Upper lobe of right lung (tissue), 1 donor: ENCODE measurements around the gene PPP1R3G. TPM values are rescaled to one million over a fixed set of nuclear protein-coding genes. Genes with fewer than 3 reads are reported as not detected.

ENCODE experiments used
- ATAC-seq: fragments of 200-7000 bp; cut with Tn5 transposase; one replicate; pipeline ENCODE4 v1.9.1; 2020; ENCODE audit warnings: mild to moderate bottlenecking, moderate library complexity
- DNase-seq: peaks from one replicate; pipeline ENCODE4 v3.0.0-alpha.2; 2020
- H3K27ac ChIP-seq: fragments of 200-600 bp; one replicate; pipeline ENCODE4 v1.8.0; 2022
- H3K27me3 ChIP-seq: fragments of 200-600 bp; one replicate; pipeline ENCODE4 v1.8.0; 2022; ENCODE audit warnings: mild to moderate bottlenecking
- H3K36me3 ChIP-seq: fragments of 200-600 bp; one replicate; pipeline ENCODE4 v1.8.0; 2022
- H3K4me1 ChIP-seq: fragments of 200-600 bp; one replicate; pipeline ENCODE4 v1.8.0; 2022
- H3K4me3 ChIP-seq: fragments of 200-600 bp; one replicate; pipeline ENCODE4 v1.8.0; 2022; ENCODE audit warnings: mild to moderate bottlenecking
- H3K9me3 ChIP-seq: fragments of 200-600 bp; one replicate; pipeline ENCODE4 v1.8.0; 2022
- CTCF ChIP-seq: fragments of 200-600 bp; IDR thresholded peaks from one replicate; pipeline ENCODE4 v1.8.0; 2022; ENCODE audit warnings: antibody characterized with exemption
- intact Hi-C: fragments of 100-400 bp; cut with DNase I; formaldehyde crosslinking; loops from one replicate; pipeline ENCODE4 v1.11.0; 2022
- total RNA-seq: library from RNA; stranded (reverse); fragmentation: NEBNext Ultra II Directional; extraction: Animal tissue kit (Norgen Biotek cat#: 25700); gene quantifications from one replicate; pipeline ENCODE4 v1.2.1, GENCODE V29; 2021
- donor health status: DM: no; HTN: yes; CAD: no; lungs with severe emphysema.

Gene PPP1R3G
- total RNA-seq, 1 donor from 2014 or later, result 0.46 TPM

DNA sequence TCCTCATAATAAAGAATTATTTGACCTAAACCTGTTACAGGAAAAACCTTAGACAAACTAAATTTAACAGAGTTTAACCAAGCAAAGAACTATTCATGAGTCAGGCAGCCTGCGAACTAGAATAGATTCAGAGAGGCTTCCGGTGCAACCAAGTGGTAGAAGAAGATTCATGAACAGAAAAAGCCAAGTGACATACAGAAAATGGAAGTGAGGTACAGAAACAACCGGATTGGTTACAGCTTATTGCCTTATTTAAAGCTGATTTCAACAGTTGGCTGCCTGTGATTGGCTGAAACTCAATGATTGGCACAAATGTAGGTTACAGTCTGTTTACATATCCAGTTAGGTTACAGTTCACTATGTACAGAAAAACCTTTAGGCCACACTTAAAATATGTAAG is 10.1 kb downstream of the PPP1R3G start:
- Histone ChIP-seq H3K36me3 (no peaks in the 10 kb centered on the region), H3K9me3 (no peaks in the 10 kb centered on the region), H3K27me3 (no peaks in the 10 kb centered on the region), H3K4me1 (no peaks in the 10 kb centered on the region), H3K4me3 (no peak overlapping the region), H3K27ac (no peak overlapping the region)
- DNase-seq (no peak), ATAC-seq (no peak)
- intact Hi-C loops, result no loop called here
- TF ChIP-seq CTCF, result no peak

GRCh38 chr6:5096482-5096881 is 11.3 kb downstream of the PPP1R3G start:
- ATAC-seq (no peak), DNase-seq (no peak)
- no peak overlapping the region for H3K27ac ChIP-seq

GRCh38 chr6:5098501-5099270 is 13.5 kb downstream of the PPP1R3G start:
- Histone ChIP-seq H3K27ac (no peak overlapping the region), H3K4me1 (no peaks in the 10 kb centered on the region), H3K27me3 (no peaks in the 10 kb centered on the region), H3K9me3 (no peaks in the 10 kb centered on the region), H3K36me3 (no peaks in the 10 kb centered on the region), H3K4me3 (no peak overlapping the region)
- intact Hi-C loops, result no loop called here
- no peak for ATAC-seq
- TF ChIP-seq CTCF, result no peak
- no peak for DNase-seq

More at GRCh38 chr6:5096482-5096881, 11.3 kb downstream of the PPP1R3G start:
- intact Hi-C loops, result no loop called here
- no peaks in the 10 kb centered on the region for H3K27me3 ChIP-seq
- no peak for TF ChIP-seq CTCF
- H3K36me3 ChIP-seq, result no peaks in the 10 kb centered on the region
- no peak overlapping the region for H3K4me3 ChIP-seq
- H3K4me1 ChIP-seq, result no peaks in the 10 kb centered on the region
- no peaks in the 10 kb centered on the region for H3K9me3 ChIP-seq

DNA sequence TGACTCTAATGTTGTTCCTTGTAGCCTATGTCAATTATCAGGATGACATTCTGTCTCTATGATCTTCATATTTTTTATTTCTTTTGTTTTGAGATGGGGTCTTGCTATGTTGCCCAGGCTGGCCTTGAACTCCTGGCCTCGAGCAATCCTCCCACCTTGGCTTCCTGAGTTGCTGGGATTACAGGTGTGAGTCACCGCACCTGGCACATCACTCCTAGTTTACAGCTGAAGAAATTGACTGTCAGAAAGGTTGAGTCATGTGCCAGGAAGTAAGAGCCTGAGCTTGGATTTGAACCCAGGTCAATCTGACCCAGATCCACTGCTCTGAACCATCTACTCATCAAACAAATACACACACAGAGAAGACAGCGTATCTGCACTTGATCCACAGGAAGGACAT is 14.4 kb downstream of the PPP1R3G start:
- DNase-seq (no peak), ATAC-seq (no peak)
- H3K4me1 ChIP-seq, result no peaks in the 10 kb centered on the region
- H3K27ac ChIP-seq, result no peak overlapping the region
- intact Hi-C loops, result no loop called here
- no peaks in the 10 kb centered on the region for H3K36me3 ChIP-seq
- H3K4me3 ChIP-seq, result no peak overlapping the region
- no peaks in the 10 kb centered on the region for H3K27me3 ChIP-seq
- H3K9me3 ChIP-seq, result no peaks in the 10 kb centered on the region
- no peak for TF ChIP-seq CTCF

- TF ChIP-seq CTCF, result no peak
- DNase-seq, result no peak
- Histone ChIP-seq H3K4me3 (no peak overlapping the region), H3K27me3 (no peaks in the 10 kb centered on the region), H3K36me3 (no peaks in the 10 kb centered on the region), H3K4me1 (no peaks in the 10 kb centered on the region), H3K27ac (no peak overlapping the region), H3K9me3 (no peaks in the 10 kb centered on the region)
- no peak for ATAC-seq
- intact Hi-C loops, result no loop called here
Observed at GRCh38 chr6:5100806-5101205, 15.7 kb downstream of the PPP1R3G start.
